ENCODE results near the gene PRPS2. TPM values are rescaled to one million over a fixed set of nuclear protein-coding genes. Genes with fewer than 3 reads are reported as not detected.

PRPS2 gene
- total RNA-seq, 1 experiment from 2014 or later = 79.5 TPM

DNA sequence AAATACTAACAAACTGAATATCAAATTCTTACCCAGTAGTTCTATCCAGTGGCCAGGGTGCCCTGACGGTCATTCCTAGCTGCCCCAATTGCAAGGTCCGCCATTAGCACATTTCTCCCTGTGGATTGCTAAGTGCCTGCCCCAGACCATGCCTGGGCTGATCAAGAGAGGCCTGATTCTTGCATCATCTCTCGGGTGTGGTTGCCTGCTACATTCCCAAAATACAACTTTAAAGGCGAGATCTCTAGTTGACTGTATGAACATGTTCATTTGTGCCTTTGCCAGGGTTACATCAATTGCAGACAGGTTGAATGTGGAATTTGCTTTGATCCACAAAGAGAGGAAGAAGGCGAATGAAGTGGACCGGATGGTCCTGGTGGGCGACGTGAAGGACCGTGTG lies 28.0 kb downstream of the PRPS2 start:
- no peak for ATAC-seq
- Histone ChIP-seq H4K20me1 (ENCODE audit: insufficient read depth) (no peaks in the 10 kb centered on the region), H3K4me1 (ENCODE audit: control insufficient read depth in 1 of 2, insufficient read depth in 2 of 2, low read length in 2 of 2) (no peaks in the 10 kb centered on the region), H3K4me3 (replicated peaks in 1 of 2; ENCODE audit: low read depth in 1 of 2, low read length in 2 of 2) (no peak overlapping the region), H3K4me2 (ENCODE audit: low read length) (no peak overlapping the region), H3K36me3 (ENCODE audit: control insufficient read depth in 1 of 2, insufficient read depth in 2 of 2, low read length in 2 of 2) (peaks cover 6 to 8% of the 10 kb centered on the region in 2 experiments; a peak in 3 of 4 replicates), H3K27ac (ENCODE audit: low read depth, low read length) (no peak overlapping the region), H3K9me3 (ENCODE audit: control insufficient read depth in 1 of 2, insufficient read depth in 1 of 2, low read depth in 1 of 2, low read length in 2 of 2) (no peaks in the 10 kb centered on the region), H3K9ac (ENCODE audit: low read length) (no peak overlapping the region), H3K27me3 (ENCODE audit: insufficient read depth, low read length) (no peaks in the 10 kb centered on the region), H3K9me2 (ENCODE audit: insufficient read depth) (no peaks in the 10 kb centered on the region), H3K79me2 (ENCODE audit: insufficient read depth, low read length) (no peaks in the 10 kb centered on the region), H2AFZ (ENCODE audit: low read depth, low read length, poor library complexity, severe bottlenecking) (no peak overlapping the region)
- POLR2A ChIA-PET = no interaction called here
- no peak for DNase-seq (ENCODE audit: low read depth, low spot score)
- TF ChIP-seq, protein P1, sequence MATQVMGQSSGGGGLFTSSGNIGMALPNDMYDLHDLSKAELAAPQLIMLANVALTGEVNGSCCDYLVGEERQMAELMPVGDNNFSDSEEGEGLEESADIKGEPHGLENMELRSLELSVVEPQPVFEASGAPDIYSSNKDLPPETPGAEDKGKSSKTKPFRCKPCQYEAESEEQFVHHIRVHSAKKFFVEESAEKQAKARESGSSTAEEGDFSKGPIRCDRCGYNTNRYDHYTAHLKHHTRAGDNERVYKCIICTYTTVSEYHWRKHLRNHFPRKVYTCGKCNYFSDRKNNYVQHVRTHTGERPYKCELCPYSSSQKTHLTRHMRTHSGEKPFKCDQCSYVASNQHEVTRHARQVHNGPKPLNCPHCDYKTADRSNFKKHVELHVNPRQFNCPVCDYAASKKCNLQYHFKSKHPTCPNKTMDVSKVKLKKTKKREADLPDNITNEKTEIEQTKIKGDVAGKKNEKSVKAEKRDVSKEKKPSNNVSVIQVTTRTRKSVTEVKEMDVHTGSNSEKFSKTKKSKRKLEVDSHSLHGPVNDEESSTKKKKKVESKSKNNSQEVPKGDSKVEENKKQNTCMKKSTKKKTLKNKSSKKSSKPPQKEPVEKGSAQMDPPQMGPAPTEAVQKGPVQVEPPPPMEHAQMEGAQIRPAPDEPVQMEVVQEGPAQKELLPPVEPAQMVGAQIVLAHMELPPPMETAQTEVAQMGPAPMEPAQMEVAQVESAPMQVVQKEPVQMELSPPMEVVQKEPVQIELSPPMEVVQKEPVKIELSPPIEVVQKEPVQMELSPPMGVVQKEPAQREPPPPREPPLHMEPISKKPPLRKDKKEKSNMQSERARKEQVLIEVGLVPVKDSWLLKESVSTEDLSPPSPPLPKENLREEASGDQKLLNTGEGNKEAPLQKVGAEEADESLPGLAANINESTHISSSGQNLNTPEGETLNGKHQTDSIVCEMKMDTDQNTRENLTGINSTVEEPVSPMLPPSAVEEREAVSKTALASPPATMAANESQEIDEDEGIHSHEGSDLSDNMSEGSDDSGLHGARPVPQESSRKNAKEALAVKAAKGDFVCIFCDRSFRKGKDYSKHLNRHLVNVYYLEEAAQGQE (IDR thresholded peaks at IDR 0.05; ENCODE audit: low read depth) = no peak
- TF ChIP-seq POLR2A (IDR thresholded peaks at IDR 0.05; ENCODE audit: borderline replicate concordance, extremely low read depth, insufficient read depth, insufficient read length) = no peak
- TF ChIP-seq EZH2phosphoT487 (IDR thresholded peaks at IDR 0.05; ENCODE audit: borderline replicate concordance) = no peak
- no peak for TF ChIP-seq TCF7L2 (IDR thresholded peaks at IDR 0.05; ENCODE audit: borderline replicate concordance, extremely low read depth, insufficient read depth, insufficient read length)
- TF ChIP-seq CBX3 (IDR thresholded peaks at IDR 0.05; ENCODE audit: low read depth) = no peak
- no peak for TF ChIP-seq JUND (IDR thresholded peaks at IDR 0.05)
- TF ChIP-seq CEBPB (IDR thresholded peaks at IDR 0.05; ENCODE audit: low read depth) = no peak
- TF ChIP-seq ZFX (IDR thresholded peaks at IDR 0.05) = no peak
- TF ChIP-seq POLR2AphosphoS5 (IDR thresholded peaks at IDR 0.05; ENCODE audit: low read depth, low read length) = no peak
- no peak for TF ChIP-seq YY1 (IDR thresholded peaks at IDR 0.05; ENCODE audit: extremely low read depth, insufficient replicate concordance, low read depth, low read length)
- TF ChIP-seq, protein P2, sequence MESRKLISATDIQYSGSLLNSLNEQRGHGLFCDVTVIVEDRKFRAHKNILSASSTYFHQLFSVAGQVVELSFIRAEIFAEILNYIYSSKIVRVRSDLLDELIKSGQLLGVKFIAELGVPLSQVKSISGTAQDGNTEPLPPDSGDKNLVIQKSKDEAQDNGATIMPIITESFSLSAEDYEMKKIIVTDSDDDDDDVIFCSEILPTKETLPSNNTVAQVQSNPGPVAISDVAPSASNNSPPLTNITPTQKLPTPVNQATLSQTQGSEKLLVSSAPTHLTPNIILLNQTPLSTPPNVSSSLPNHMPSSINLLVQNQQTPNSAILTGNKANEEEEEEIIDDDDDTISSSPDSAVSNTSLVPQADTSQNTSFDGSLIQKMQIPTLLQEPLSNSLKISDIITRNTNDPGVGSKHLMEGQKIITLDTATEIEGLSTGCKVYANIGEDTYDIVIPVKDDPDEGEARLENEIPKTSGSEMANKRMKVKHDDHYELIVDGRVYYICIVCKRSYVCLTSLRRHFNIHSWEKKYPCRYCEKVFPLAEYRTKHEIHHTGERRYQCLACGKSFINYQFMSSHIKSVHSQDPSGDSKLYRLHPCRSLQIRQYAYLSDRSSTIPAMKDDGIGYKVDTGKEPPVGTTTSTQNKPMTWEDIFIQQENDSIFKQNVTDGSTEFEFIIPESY (IDR thresholded peaks at IDR 0.05; ENCODE audit: extremely low read depth, insufficient replicate concordance, low read length) = no peak
- TF ChIP-seq, protein P3, sequence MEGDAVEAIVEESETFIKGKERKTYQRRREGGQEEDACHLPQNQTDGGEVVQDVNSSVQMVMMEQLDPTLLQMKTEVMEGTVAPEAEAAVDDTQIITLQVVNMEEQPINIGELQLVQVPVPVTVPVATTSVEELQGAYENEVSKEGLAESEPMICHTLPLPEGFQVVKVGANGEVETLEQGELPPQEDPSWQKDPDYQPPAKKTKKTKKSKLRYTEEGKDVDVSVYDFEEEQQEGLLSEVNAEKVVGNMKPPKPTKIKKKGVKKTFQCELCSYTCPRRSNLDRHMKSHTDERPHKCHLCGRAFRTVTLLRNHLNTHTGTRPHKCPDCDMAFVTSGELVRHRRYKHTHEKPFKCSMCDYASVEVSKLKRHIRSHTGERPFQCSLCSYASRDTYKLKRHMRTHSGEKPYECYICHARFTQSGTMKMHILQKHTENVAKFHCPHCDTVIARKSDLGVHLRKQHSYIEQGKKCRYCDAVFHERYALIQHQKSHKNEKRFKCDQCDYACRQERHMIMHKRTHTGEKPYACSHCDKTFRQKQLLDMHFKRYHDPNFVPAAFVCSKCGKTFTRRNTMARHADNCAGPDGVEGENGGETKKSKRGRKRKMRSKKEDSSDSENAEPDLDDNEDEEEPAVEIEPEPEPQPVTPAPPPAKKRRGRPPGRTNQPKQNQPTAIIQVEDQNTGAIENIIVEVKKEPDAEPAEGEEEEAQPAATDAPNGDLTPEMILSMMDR (IDR thresholded peaks at IDR 0.05 in 2 of 3, conservative IDR thresholded peaks at IDR 0.05 in 1 of 3; ENCODE audit: borderline replicate concordance in 1 of 3, insufficient read depth in 1 of 3, low read depth in 2 of 3, low read length in 2 of 3) = no peak
- CTCF ChIA-PET = no interaction called here
- intact Hi-C loops (cut with micrococcal nuclease) = no loop called here
- RAD21 ChIA-PET (ENCODE audit: low non-redundant PET in 1 of 2, low total read pairs in 2 of 2, uncharacterized antibody in 2 of 2, unreplicated experiment in 2 of 2) = no interaction called here
- BruUV-seq (replicated peaks) = no TSS peak
